Measurements from ENCODE around the gene CRACDL.

The CRACDL gene

GRCh38 chr2:98776136-98776535 is 159.9 kb downstream of the CRACDL start:
- DNase-seq (ENCODE audit: low read depth in 1 of 2, low spot score in 1 of 2) = no peak
- Histone ChIP-seq H3K27ac (replicated peaks) (no peak overlapping the region), H3K27me3 (ENCODE audit: insufficient read depth, poor library complexity, severe bottlenecking) (no peaks in the 10 kb centered on the region)

GRCh38 chr2:98775146-98775986 is 160.7 kb downstream of the CRACDL start:
- Histone ChIP-seq H3K27ac (replicated peaks) (no peak overlapping the region), H3K27me3 (ENCODE audit: insufficient read depth, poor library complexity, severe bottlenecking) (no peaks in the 10 kb centered on the region), H3K4me3 (replicated peaks; ENCODE audit: insufficient read depth, low read length) (no peak overlapping the region)
- no peak for DNase-seq (ENCODE audit: low read depth in 1 of 2, low spot score in 1 of 2)
- no peak for TF ChIP-seq CTCF (IDR thresholded peaks at IDR 0.05; ENCODE audit: insufficient read depth, low read length)
- no peak for TF ChIP-seq SPI1 (IDR thresholded peaks at IDR 0.05; ENCODE audit: borderline replicate concordance, low read depth)
- TF ChIP-seq REST (IDR thresholded peaks at IDR 0.05; ENCODE audit: insufficient replicate concordance, low read depth) = no peak
- TF ChIP-seq GABPA (IDR thresholded peaks at IDR 0.05; ENCODE audit: low read depth) = no peak
- no peak for TF ChIP-seq POLR2AphosphoS5 (IDR thresholded peaks at IDR 0.05; ENCODE audit: low read depth)

More at GRCh38 chr2:98776136-98776535, 159.9 kb downstream of the CRACDL start:
- H3K4me3 ChIP-seq (replicated peaks; ENCODE audit: insufficient read depth, low read length) = no peak overlapping the region
- TF ChIP-seq GABPA (IDR thresholded peaks at IDR 0.05; ENCODE audit: low read depth) (no peak), SPI1 (IDR thresholded peaks at IDR 0.05; ENCODE audit: borderline replicate concordance, low read depth) (no peak), REST (IDR thresholded peaks at IDR 0.05; ENCODE audit: insufficient replicate concordance, low read depth) (no peak), CTCF (IDR thresholded peaks at IDR 0.05; ENCODE audit: insufficient read depth, low read length) (no peak), POLR2AphosphoS5 (IDR thresholded peaks at IDR 0.05; ENCODE audit: low read depth) (no peak)

GRCh38 chr2:98773907-98774306 is 162.1 kb downstream of the CRACDL start:
- DNase-seq (ENCODE audit: low read depth in 1 of 2, low spot score in 1 of 2) = no peak
- Histone ChIP-seq H3K27ac (replicated peaks) (no peak overlapping the region), H3K4me3 (replicated peaks; ENCODE audit: insufficient read depth, low read length) (no peak overlapping the region), H3K27me3 (ENCODE audit: insufficient read depth, poor library complexity, severe bottlenecking) (no peaks in the 10 kb centered on the region)
- TF ChIP-seq REST (IDR thresholded peaks at IDR 0.05; ENCODE audit: insufficient replicate concordance, low read depth) (no peak), CTCF (IDR thresholded peaks at IDR 0.05; ENCODE audit: insufficient read depth, low read length) (no peak), POLR2AphosphoS5 (IDR thresholded peaks at IDR 0.05; ENCODE audit: low read depth) (no peak), GABPA (IDR thresholded peaks at IDR 0.05; ENCODE audit: low read depth) (no peak), SPI1 (IDR thresholded peaks at IDR 0.05; ENCODE audit: borderline replicate concordance, low read depth) (no peak)
